Gastroesophageal sphincter (tissue), 3 donors: ENCODE data around the gene COX4I2.

Source experiments
- EP300 ChIP-seq: sonication (generic); formaldehyde crosslinking; IDR thresholded peaks from one replicate; pipeline ENCODE4 v1.6.1; 2017; ENCODE audit warnings: antibody characterized with exemption, mild to moderate bottlenecking
- POLR2AphosphoS5 ChIP-seq: sonication (generic); formaldehyde crosslinking; IDR thresholded peaks from one replicate; pipeline ENCODE4 v1.6.1; 2017; ENCODE audit warnings: antibody characterized with exemption
- TF ChIP-seq, protein P1 (sequence below), 4 experiments: fragments of 200-600 bp in 2 of 4; fragments of 450-650 bp in 2 of 4; sonication (generic) in 1 of 4; IDR thresholded peaks; one replicate each; pipeline ENCODE4 v1.5.1; 2017 to 2019; ENCODE audit warnings: antibody characterized with exemption in 4 of 4, mild to moderate bottlenecking in 2 of 4, moderate library complexity in 2 of 4

DNA sequence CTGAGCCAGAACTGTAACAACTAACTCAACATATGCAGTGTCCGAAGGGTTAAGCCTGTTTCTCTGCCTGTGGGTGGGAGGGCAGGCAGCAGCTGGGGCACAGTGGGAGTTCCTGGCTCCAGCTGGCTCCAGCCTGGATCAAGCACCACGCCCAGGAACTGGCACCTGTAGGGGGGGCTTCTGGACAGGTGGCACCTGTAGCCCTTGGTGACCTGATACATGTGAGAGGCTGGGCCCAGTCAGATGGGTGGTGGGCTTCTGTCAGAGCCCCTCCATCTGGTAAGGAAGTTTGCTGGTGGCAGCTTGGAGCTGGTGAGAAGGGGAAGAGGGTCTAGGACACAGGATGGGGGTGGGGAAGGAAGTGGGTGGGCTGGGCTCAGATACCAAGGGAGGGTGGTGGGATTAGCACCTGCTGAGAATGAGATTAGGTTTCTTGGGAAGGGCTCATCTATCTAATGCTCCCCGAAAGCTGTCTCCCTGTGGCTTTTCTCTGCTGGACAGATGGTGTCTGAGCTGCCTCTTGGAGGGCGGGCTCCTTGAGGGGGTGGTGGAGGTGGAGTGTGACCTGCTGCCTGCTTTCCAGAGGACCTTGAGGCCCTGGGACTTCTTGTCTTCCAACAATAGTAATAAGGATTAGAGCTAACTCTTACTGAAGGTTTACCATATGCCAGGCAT, 56.4 kb downstream of the COX4I2 start:
- no peak for TF ChIP-seq EP300
- TF ChIP-seq, protein P1, sequence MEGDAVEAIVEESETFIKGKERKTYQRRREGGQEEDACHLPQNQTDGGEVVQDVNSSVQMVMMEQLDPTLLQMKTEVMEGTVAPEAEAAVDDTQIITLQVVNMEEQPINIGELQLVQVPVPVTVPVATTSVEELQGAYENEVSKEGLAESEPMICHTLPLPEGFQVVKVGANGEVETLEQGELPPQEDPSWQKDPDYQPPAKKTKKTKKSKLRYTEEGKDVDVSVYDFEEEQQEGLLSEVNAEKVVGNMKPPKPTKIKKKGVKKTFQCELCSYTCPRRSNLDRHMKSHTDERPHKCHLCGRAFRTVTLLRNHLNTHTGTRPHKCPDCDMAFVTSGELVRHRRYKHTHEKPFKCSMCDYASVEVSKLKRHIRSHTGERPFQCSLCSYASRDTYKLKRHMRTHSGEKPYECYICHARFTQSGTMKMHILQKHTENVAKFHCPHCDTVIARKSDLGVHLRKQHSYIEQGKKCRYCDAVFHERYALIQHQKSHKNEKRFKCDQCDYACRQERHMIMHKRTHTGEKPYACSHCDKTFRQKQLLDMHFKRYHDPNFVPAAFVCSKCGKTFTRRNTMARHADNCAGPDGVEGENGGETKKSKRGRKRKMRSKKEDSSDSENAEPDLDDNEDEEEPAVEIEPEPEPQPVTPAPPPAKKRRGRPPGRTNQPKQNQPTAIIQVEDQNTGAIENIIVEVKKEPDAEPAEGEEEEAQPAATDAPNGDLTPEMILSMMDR (IDR thresholded peaks at IDR 0.05), result no peak
- TF ChIP-seq POLR2AphosphoS5, result no peak
